Liver (tissue), 3 donors: ENCODE results near the gene GPR42.

Experiments
- ATF3 ChIP-seq: IDR thresholded peaks from 2 replicates; pipeline ENCODE4 v1.6.1; 2016; ENCODE audit warnings: antibody characterized with exemption
- CTCF ChIP-seq: fragments of 150-350 bp; IDR thresholded peaks from 2 replicates; pipeline ENCODE4 v1.5.1; 2017; ENCODE audit warnings: improper control_type of control experiment, low read depth, low read length; ENCODE audit not compliant: missing input control
- MAX ChIP-seq: IDR thresholded peaks from 2 replicates; pipeline ENCODE4 v1.6.1; 2016; ENCODE audit warnings: antibody characterized with exemption
- RAD21 ChIP-seq, 2 donors: IDR thresholded peaks; 2 replicates each; pipeline ENCODE4 v1.6.1; 2016; ENCODE audit warnings: antibody characterized with exemption in 2 of 2, mild to moderate bottlenecking in 2 of 2
- REST ChIP-seq: IDR thresholded peaks from 2 replicates; pipeline ENCODE4 v1.6.1; 2016; ENCODE audit warnings: antibody characterized with exemption, mild to moderate bottlenecking
- TAF1 ChIP-seq: conservative IDR thresholded peaks from 2 replicates; pipeline ENCODE4 v1.6.1; 2016; ENCODE audit warnings: antibody characterized with exemption, mild to moderate bottlenecking
- YY1 ChIP-seq: IDR thresholded peaks from 2 replicates; pipeline ENCODE4 v1.6.1; 2016; ENCODE audit warnings: antibody characterized with exemption, mild to moderate bottlenecking
- ZBTB33 ChIP-seq: IDR thresholded peaks from 2 replicates; pipeline ENCODE4 v1.6.1; 2016; ENCODE audit warnings: antibody characterized with exemption
- donor health status: healthy.
- donor health status: healthy.

GRCh38 chr19:35360880-35361420, 9.9 kb upstream of the GPR42 start:
- no peak for TF ChIP-seq CTCF
- no peak for TF ChIP-seq TAF1
- TF ChIP-seq YY1 = no peak
- no peak for TF ChIP-seq RAD21 (IDR thresholded peaks at IDR 0.05)
- TF ChIP-seq REST = no peak
- TF ChIP-seq ZBTB33 = no peak
- TF ChIP-seq MAX = no peak
- TF ChIP-seq ATF3 = no peak
